T-helper 1 cell (primary cell): ENCODE data around the gene TIPRL.
"Not testable (repeated sequence)": the region's sequence is repeated elsewhere in the genome, so short reads cannot be mapped to it uniquely, and the experiment has no call there.

Experiments used
- DNase-seq, 5 donors: peaks; one replicate each; pipeline ENCODE4 v3.0.0-alpha.2; 2012 to 2020
- total RNA-seq, 4 donors: gene quantifications; one replicate each; lab custom pipeline; 2026; lab: John Stamatoyannopoulos, UW

The TIPRL gene
- 23.3 to 38.1 (median 25.8) reads per million in 4 donors for total RNA-seq

DNA sequence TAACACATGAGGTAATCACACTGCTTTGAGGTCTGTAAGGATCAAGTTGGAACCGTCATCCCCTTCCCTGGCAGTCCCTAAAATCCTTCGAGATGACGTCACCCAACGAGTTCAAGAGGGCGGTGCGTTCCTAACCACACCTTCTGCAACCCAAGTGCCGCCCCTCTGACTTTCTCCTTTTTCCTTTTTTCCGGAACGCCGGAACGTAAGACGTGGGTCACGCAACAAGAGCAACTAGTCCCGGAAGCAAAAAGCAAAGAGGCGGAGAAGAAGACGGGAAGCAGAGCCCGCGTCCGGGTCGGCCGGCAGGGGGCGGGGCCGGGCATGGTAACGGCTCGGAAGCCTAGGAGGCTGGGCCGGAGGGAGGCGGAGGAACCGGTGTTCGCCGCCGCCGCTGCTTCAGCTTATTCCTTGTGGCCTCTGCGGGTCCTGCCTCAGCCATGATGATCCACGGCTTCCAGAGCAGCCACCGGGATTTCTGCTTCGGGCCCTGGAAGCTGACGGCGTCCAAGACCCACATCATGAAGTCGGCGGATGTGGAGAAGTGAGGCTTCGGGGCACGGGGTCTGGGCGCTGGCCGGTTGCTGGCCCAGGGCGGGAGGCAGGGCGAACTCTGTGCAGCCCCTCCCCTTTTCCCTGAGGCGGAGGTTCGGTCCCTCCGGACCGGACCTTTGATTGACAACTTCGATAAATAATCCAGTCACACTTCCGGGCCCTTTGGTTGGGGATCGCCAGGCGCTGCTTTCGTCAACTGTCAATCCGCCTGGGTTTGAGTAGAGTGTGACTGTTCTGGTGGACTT, at the start of gene TIPRL:
Gene TIPRL (plus strand): TSS at position 325 of the 800 bp plus-strand sequence. CDS start 116 bp downstream, at position 441.
- peak; percentile 79 to 97 (median 90) for DNase-seq

DNA sequence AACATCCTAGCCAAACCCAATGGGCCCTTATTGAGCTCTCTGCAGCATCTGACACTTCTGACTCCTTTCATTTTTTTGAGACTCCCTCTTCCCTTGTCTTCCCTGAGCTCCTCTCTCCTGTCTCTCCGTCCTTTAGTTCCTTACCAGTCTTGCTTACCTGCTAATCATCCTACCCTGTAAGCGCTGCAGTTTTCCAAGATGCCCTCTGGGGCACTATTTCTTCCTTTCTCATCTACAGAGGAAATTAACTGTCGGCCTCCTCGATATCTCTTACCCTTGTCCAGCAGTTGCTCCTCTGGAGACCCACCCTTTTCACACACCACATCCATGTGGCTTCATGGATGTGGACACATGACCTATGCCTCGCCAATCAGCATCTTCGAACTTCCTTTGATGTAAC, 48.8 kb upstream of the TIPRL start:
- DNase-seq = no peak

DNA sequence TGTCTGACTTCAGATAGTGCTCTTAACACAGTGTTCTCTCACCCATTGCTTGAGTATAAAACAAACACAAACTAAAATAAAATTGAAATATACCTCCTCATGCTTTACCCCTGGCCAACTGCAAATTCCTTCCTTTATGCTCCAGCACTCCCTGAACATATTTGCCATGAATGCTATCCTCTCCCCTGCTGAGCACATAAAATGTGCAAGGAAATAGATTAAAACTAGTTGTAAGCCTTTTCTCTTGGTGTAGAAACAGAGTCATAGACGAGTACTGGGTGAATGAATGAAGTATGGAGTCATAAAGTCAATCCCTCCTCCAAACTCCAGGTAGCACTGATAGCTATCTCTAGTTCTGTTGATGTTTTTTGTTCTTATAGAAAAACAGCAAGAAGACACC, 44.6 kb upstream of the TIPRL start:
- DNase-seq = no peak

DNA sequence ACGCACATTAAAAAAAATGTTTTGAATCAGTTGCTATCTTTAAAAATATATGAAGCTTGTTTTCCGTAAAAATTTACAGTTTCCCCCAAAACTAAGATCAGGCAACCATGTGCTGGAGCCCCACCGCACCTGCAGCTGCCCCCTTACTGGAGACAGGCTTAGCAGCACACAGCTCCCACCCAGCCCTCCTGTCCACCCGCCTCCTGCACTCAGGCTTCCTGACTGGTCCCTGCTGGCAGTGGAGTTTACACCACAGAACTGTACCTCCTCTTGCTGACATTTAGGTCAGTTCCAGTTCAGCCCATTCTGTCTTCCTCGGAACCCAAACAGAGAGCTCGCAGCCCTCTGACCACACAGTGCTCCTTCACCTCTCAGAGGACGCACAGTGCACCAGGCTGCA, 44.1 kb upstream of the TIPRL start:
- no peak for DNase-seq

DNA sequence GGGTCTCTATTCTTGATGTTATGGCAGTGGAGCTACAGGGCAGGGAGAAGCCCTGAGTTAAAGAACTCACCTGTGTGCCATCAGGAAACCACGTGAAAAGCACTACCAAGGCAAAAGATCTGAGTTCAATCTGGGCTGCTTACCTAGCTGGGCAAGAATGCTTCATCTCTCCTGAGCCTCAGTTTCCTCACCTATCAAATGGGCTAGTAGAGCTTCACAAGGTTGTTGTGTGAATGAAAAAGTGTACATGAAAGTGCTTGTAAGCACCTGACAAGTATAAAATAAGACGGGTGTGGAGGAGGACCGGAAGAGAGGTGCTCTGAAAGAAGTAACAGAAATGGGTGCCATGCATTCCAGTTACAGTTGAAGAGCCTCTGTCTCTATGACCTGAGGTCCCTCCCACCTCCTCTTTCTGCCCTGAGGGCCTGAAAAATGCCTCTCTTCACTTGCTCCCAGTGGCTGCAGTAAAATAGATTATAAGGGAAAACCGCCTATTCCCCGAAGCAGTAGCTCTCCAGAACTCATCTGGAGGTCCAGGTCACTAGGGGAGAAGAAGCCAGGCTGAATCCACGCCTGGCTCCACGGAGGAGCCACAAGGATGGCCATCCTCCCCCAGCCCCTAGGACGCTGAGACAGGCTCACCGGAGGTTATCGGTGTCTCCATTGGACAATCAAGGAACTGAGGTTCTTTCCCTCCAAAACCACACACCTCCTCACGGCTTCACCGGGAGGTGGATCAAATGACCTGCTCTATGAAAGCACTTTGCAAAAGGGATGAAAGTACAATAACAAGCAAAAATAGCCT, 43.4 kb upstream of the TIPRL start:
- no peak for DNase-seq

DNA sequence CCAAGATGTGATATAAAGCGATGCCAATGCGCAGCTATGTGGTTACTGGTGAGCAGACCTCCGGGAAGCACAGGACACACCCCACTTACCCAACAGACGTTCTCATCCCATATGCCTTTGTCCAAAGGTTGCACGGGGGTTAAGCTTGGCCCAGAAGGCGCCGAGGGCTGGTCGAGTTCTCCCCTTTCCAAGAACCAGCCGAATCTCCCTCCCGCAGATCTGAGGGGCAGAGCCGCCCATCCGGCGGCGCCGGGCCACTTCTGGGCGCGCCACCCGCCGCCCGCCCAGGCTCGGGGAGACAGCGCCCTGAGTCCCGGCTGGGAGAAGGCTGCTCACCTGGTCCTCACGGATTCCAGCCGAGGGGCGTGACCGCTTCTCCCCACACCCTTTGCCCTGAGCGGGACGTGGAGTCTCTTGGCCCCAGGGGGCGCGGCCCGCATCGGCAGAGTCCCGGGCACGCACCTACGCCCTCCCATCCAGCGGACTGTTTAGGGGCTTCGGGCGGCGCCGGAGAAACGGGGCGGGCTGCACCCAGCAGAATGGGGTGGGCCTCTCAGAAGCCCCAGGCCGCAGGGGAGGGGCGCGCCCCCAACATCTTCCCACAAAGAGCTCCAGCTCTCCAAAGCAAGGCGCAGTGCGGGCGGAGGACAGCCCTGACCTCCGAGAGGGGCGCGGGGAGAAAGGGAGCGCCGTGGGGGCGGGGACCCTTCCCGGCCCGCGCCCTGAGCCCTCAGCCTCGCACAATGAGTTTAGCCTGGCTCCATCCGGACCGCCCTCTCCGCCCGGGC, 42.6 kb upstream of the TIPRL start:
- peak in 1 of 5 donors; percentile 3 for DNase-seq

DNA sequence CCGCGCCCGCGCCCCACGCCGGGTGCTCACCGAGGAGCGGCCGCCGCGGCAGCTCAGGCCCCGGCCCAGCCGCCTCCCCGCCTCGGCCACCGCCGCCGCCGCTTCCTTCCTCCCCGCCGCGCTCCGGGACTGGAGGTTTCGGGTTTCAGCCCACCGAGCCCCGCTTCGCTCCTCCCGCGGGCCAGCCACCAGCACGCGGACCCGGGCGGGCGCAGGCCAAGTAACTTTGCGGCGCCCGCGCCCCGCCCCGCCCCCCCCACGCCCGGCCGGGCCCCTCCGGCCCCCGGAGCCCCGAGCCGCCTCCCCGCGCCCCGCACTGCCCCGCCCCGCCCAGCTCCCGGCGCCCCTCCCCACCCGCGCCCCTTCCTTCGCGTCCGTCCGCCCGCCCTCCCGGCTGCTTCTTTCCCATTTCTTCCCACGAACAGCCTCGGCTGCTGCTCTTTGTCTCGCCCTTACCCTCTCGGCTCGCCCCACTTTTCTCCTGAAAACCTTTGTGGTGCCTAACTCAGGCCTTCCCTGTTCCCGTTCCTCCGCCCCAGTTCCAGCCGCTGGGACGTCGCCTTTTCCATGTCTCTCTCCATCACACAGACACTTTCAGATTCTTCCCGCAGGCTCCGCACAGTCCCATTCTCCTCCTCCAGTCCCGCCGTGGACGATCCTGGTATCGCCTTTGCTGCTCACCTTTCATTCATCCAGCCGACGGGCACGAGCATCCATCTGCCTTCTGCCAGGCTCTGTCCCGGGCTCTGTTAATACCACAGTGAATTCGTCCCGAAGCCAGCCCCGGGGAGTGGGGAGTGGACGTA, 41.9 kb upstream of the TIPRL start, which contains the start of gene GPR161:
Gene GPR161 (minus strand): TSS at position 222 of the 806 bp plus-strand sequence. CDS start 32,080 bp downstream, outside the sequence.
- peak in 3 of 5 donors; percentile 5 to 26 (median 11) for DNase-seq

DNA sequence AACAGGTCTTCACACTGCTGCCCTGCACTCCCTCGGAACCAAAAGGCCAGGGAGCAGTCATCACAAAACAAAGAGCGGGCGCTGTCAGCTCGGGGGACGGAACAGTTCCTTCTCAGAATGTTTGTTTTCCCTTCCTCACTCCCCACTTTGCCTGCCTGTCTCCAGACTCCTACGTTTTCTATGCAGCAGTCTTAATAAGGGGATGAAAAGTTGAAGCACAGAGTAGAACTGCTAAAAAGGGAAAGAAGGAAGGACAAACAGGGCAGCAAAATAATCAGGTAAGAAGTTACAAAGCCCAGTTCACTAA, 41.3 kb upstream of the TIPRL start:
- DNase-seq = no peak

DNA sequence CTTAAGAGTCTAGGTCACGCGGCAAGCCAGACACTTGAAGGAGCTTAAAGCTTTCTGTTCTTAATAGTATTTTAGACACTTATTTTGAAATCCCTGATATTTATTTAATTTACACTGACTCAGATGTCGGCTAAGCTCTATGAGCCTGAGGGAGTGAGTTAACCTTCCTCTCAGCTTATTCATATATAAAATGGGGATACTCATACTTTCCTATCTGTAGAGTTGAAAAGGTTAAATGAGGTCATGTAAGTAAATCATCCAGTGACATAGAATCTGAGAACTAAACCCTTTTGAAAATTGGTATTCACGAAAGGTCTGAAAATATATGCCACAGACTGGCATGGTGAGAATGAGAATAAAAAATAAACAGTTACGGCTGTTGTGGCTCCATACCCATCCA, 40.6 kb upstream of the TIPRL start:
- no peak for DNase-seq

DNA sequence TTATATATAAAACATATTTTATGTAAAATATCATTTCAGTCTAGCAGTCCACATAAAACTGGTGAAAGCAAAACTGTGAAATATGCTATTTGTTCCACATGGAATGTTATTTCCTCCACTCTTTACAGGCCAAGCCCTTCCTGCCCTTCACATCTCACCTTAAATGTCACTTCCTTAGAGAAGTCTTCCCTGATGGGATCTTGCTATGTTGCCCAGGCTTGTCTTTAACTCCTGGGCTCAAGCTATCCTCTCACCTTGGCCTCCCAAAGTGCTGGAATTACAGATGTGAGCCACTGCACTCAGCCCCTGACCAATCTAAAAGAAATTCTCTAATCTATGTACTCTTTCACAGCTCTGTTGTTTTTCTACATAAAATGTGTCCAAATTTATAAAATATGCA, 39.7 kb upstream of the TIPRL start:
- DNase-seq = no peak

DNA sequence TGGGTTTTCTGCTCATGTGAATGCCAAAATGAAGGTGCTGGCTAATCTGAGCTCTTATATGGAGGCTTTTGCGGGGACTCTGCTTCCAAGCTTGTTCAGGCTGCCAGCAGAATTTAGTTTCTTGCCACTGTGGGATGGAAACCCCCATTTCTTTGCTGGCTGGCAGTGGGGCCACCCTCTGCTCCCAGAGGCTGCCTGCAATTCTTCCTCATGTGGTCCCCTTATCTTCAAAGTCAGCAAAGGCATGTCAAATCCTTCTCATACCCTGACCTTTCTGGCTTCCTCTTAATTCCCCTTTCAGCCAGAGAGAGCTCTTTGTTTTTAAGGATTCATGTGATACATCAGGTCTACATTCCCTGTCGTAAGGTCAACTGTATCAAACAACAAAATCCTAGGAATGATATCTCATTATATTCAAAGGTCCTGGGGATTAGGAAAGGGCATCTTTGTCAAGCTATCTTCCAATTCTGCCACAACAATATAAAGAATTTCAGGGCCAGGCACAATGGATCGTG, 36.8 kb upstream of the TIPRL start:
- no peak for DNase-seq

DNA sequence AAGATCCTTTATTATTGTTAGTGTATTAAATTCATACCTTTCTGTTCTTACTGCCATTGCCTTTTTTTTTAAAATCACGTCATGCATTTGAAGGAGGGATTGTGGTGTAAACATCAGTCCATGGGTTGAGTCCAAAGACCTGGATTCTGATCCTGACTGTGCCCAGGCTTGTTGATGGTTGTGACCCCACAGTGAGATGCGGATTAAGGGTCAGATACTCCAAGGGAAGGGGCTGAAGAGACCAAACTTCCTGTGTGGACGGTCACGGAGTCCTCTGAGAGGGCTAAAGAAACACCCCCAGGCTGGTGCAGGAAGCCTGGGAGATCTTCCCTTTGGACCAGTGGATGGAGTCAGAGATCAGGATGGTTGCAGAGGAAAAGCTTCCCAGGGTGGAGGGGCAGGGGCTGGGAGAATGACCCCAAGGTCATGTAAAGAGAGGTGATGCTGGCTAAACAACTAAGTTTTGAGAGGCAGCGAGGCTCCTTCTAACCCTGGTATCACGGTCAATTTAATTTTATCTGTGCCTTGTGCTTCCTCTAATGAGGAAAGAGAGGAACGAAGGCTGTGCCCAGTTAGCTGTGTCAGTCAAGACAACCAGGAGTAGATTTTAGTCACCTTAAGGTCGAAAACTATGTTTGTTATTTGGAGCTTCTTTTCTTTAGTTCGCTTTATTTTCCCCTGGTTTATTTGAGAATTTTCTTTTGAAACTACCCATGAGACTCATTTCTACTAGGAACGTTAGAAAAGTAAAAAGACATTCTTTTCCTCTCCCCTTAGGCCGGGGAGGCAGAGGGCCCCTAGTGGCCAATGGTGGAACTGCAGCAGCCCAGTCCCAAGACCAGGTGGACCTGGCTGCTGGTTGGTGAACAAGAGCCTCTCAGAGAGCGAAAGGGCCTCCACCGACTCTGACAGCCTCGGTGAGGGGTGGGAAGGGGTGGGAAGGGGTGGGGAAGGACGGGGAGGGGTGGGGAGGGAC, 33.3 kb upstream of the TIPRL start:
- peak; percentile 58 to 76 (median 69) for DNase-seq

DNA sequence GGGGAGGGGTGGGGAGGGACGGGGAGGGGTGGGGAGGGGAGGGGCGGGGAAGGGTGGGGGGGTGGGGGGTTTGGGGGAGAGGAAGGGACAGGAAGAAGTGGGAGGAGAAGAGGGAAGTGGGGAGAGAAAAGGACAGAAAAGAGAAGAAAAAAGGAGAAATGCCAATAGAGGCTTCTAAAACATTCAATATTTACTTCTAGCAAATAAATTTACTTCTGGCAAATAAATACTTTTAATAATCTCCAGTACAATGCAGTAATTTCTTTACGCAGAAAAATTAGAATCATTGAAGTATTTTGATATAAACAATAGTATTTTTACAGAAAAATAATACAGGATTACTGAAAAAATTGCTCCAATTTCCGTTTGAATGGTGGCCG, 32.6 kb upstream of the TIPRL start:
- no peak for DNase-seq

DNA sequence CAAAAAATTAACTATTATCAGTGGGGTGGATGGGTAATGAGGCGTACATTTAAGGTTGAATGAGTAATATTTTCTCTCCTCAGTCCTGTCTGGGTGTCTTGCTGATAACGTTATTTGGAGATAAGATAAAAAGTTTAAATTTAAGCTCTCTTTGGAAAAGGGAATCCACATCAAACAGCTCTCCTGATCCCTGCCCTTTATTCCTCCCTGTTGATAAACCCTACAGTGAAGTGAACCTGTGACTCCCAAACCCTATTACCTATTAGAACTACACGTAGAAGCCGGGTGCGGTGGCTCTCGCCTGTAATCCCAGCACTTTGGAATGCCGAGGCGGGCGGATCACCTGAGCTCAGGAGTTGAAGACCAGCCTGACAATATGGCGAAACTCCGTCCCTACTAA, 32.1 kb upstream of the TIPRL start:
- no peak for DNase-seq

DNA sequence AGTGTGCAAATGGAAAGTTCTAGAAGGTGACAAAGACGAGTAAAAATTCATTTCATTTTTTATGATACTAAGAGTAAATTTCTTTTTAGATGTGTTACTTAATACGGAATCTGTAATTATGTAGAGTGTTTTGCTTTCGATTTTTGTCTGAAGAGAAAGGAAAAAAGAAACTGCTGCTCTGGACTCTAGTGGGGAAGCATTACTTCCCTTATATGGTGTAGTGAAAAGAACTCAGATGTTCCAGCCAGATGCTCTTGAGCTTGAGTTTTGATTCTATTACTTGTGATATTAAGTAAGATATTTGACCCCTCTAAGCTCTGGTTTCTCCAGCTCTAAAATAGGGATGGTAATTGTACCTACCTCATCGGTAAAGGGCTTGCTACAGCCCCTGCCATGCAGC, 29.8 kb upstream of the TIPRL start:
- DNase-seq = no peak

DNA sequence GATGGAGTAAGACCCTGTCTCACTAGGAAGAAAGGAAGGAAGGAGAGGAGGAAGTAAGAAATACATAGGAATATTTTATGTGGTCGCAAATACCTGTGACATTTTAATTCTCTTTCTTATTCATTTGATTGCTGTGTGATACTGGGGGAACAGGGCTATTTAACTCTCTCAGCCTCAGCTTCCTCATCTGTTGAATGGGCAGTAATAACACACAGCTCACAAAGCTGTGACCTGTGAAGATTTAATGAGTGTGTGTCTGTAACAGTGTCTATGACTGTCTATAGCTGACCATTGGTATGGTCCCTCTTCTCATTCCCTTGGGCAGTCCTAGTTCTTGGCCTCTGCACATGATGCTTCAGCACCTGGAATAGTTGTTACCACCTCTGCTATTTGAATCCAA, 28.5 kb upstream of the TIPRL start:
- no peak for DNase-seq

DNA sequence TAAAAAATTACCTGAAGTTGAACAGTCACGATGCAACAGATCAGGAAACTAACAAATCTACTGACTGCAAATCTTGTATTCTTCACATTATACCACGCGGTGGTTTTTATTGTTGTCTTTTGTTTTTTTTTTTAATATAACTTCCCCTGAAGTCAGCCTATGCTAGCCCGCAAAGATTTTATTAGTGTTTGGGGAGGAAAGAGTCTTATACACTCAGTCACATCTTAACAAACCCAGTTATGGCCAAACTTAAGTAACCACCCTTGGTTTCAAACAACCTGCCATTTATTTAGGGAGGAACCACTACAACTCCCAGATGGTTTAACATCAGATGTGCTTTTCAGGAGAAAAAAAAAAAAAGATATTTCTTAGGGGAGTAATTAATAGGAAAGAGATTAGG, 26.8 kb upstream of the TIPRL start:
- DNase-seq = no peak

DNA sequence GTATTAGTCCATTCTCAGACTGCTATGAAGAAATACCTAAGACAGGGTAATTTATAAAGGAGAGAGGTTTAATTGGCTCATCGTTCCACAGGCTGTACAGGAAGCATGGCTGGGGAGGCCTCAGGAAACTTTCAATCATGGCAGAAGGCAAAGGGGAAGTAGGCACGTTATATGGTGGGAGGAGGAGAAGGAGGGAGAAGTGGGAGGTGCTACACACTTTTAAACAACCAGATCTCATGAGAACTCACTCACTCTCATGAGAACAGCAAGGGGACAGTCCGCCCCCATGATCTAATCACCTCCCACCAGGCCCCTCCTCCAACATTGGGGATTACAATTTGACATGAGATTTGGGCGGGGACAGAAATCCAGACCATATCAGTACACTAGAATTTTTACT, 24.1 kb upstream of the TIPRL start:
- not testable (repeated sequence) for DNase-seq

DNA sequence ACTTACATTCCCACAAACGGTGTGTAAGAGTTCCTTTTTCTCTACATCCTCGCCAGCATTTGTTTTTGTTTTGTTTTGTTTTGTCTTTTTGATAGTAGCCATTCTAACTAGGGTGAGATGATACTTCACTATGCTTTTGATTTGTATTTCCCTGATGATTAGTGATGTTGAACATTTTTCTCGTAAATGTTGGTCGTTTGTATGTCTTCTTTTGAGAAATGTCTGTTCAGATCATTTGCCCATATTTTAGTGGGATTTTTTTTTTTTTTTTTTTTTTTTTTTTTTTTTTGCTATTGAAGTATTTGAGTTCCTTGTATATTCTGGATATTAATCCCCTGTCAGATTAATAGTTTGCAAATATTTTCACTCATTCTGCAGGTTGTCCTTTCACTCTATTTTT, 22.9 kb upstream of the TIPRL start:
- no peak for DNase-seq

DNA sequence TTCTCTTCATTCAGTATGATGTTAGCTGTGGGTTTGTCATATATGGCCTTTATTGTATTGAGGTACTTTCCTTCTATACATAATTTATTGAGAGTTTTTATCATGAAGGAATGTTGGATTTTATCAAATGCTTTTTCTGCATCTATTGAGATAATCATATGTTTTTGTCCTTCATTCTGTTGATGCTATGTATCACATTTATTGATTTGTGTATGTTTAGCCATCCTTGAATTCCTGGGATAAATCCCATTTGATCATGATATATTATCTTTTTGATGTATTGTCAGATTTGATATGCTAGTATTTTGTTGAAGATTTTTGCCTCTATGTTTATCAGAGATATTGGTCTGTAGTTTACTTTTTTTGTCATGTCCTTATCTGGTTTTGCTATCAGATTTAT, 21.1 kb upstream of the TIPRL start:
- no peak for DNase-seq

DNA sequence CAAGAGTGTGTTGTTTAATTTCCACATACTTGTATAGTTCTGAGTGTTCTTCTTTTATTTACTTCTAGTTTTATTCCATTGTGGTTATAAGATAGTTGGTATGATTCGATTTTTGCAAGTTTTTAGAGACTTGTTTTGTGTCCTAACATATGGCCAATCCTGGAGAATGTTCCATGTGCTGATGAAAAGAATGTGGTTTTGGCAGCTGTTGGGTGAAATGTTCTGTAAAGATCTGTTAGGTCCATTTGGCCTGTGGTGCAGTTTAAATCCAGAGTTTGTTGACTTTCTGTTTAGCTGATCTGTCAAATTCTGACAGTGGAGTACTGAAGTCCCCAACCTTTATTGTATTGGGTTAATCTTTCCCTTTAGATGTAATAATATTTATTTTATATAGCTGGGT, 19.5 kb upstream of the TIPRL start:
- DNase-seq = no peak
